Trophoblast cell (in vitro differentiated cells and primary cell): ENCODE measurements around the gene CBARP.

Experiments
- DNase-seq, 2 donors: peaks; one replicate each; pipeline ENCODE4 v3.0.0-alpha.2; 2016
- H2AFZ ChIP-seq: 2 replicates; pipeline ENCODE4 v1.6.1; 2013; ENCODE audit warnings: low read length, moderate library complexity, mild to moderate bottlenecking; ENCODE audit not compliant: insufficient read depth, poor library complexity
- H2AK5ac ChIP-seq: 2 replicates; pipeline ENCODE4 v1.6.1; 2013; ENCODE audit warnings: mild to moderate bottlenecking, low read length
- H2BK120ac ChIP-seq: 2 replicates; pipeline ENCODE4 v1.6.1; 2013; ENCODE audit warnings: low read length, mild to moderate bottlenecking, moderate library complexity; ENCODE audit not compliant: insufficient read depth, poor library complexity
- H2BK12ac ChIP-seq: 2 replicates; pipeline ENCODE4 v1.6.1; 2013; ENCODE audit warnings: mild to moderate bottlenecking, low read length, moderate library complexity
- H2BK5ac ChIP-seq: 2 replicates; pipeline ENCODE4 v1.6.1; 2013; ENCODE audit warnings: low read length, low read depth, moderate library complexity, mild to moderate bottlenecking; ENCODE audit not compliant: poor library complexity
- H3K14ac ChIP-seq: 2 replicates; pipeline ENCODE4 v1.6.1; 2013; ENCODE audit warnings: mild to moderate bottlenecking, low read length
- H3K18ac ChIP-seq: 2 replicates; pipeline ENCODE4 v1.6.1; 2013; ENCODE audit warnings: mild to moderate bottlenecking, low read length
- H3K23ac ChIP-seq: 2 replicates; pipeline ENCODE4 v1.6.1; 2013; ENCODE audit warnings: low read length
- H3K27ac ChIP-seq: 2 replicates; pipeline ENCODE4 v1.5.1; 2013; ENCODE audit warnings: low read depth, mild to moderate bottlenecking, inconsistent platforms, low read length, moderate library complexity
- H3K27me3 ChIP-seq: 2 replicates; pipeline ENCODE4 v1.6.1; 2013; ENCODE audit warnings: inconsistent platforms, mild to moderate bottlenecking, low read length, moderate library complexity; ENCODE audit not compliant: insufficient read depth
- H3K36me3 ChIP-seq, 2 experiments: 1 replicate in 1 of 2; 2 replicates in 1 of 2; pipeline ENCODE4 v1.6.1; 2013; ENCODE audit warnings: low read length in 2 of 2, mild to moderate bottlenecking in 2 of 2, moderate library complexity in 1 of 2; ENCODE audit not compliant: insufficient read depth in 2 of 2, control insufficient read depth in 1 of 2
- H3K4ac ChIP-seq: 2 replicates; pipeline ENCODE4 v1.6.1; 2013; ENCODE audit warnings: low read depth, mild to moderate bottlenecking, low read length, moderate library complexity
- H3K4me1 ChIP-seq, 2 experiments: 1 replicate in 1 of 2; 2 replicates in 1 of 2; pipeline ENCODE4 v1.6.1; 2013; ENCODE audit warnings: low read length in 2 of 2, mild to moderate bottlenecking in 2 of 2, moderate library complexity in 1 of 2; ENCODE audit not compliant: insufficient read depth in 2 of 2, control insufficient read depth in 1 of 2
- H3K4me2 ChIP-seq: 2 replicates; pipeline ENCODE4 v1.6.1; 2013; ENCODE audit warnings: inconsistent platforms, mild to moderate bottlenecking, low read length, moderate library complexity
- H3K4me3 ChIP-seq: 2 replicates; pipeline ENCODE4 v1.5.1; 2013; ENCODE audit warnings: mild to moderate bottlenecking, low read depth, low read length, inconsistent platforms
- H3K79me1 ChIP-seq: one replicate; pipeline ENCODE4 v1.6.1; 2013; ENCODE audit warnings: low read length
- H3K79me2 ChIP-seq: 2 replicates; pipeline ENCODE4 v1.6.1; 2013; ENCODE audit warnings: low read length, mild to moderate bottlenecking; ENCODE audit not compliant: control insufficient read depth, insufficient read depth, poor library complexity
- H3K9ac ChIP-seq: 2 replicates; pipeline ENCODE4 v1.6.1; 2013; ENCODE audit warnings: mild to moderate bottlenecking, low read length
- H3K9me3 ChIP-seq: 2 replicates; pipeline ENCODE4 v1.6.1; 2013; ENCODE audit warnings: low read depth, mild to moderate bottlenecking, control low read depth, inconsistent platforms, low read length; ENCODE audit not compliant: insufficient read depth
- H4K12ac ChIP-seq: 2 replicates; pipeline ENCODE4 v1.6.1; 2013; ENCODE audit warnings: low read depth, mild to moderate bottlenecking, low read length, moderate library complexity
- H4K8ac ChIP-seq: 2 replicates; pipeline ENCODE4 v1.6.1; 2013; ENCODE audit warnings: low read depth, mild to moderate bottlenecking, low read length, moderate library complexity
- H4K91ac ChIP-seq: one replicate; pipeline ENCODE4 v1.6.1; 2013; ENCODE audit warnings: low read depth, mild to moderate bottlenecking, low read length, moderate library complexity
- WGBS: extraction: QIAGEN DNeasy Blood & Tissue Kit; methylation state at CpG from one replicate; pipeline ENCODE4 v1.1.7; 2013; ENCODE audit warnings: missing lambda C conversion rate; ENCODE audit not compliant: insufficient read length, insufficient coverage; ENCODE audit errors: extremely low coverage; 5-methylcytosine and 5-hydroxymethylcytosine counted together

CBARP gene

GRCh38 chr19:1227304-1228054 is 10.3 kb downstream of the CBARP start:
- H3K9me3 ChIP-seq = peaks cover 2% of the 10 kb centered on the region
- no peak overlapping the region for H2BK120ac ChIP-seq
- peaks cover 48 to 61% of the 10 kb centered on the region in 2 experiments for H3K36me3 ChIP-seq
- no CpG with 5 or more reads among the region's 56 CpGs for WGBS
- no peak for DNase-seq
- H3K4me3 ChIP-seq = no peak overlapping the region
- H3K27me3 ChIP-seq = no peaks in the 10 kb centered on the region
- no peaks in the 10 kb centered on the region for H3K79me1 ChIP-seq
- peaks cover 4 to 11% of the 10 kb centered on the region in 2 experiments for H3K4me1 ChIP-seq
- H3K9ac ChIP-seq = no peak overlapping the region
- H4K91ac ChIP-seq = no peak overlapping the region
- H2BK5ac ChIP-seq = no peak overlapping the region
- H4K8ac ChIP-seq = no peak overlapping the region
- no peak overlapping the region for H2AFZ ChIP-seq
- no peak overlapping the region for H2BK12ac ChIP-seq
- no peak overlapping the region for H3K18ac ChIP-seq
- H3K4ac ChIP-seq = no peak overlapping the region
- no peak overlapping the region for H4K12ac ChIP-seq
- no peak overlapping the region for H3K4me2 ChIP-seq
- H2AK5ac ChIP-seq = no peak overlapping the region
- H3K14ac ChIP-seq = no peak overlapping the region
- H3K79me2 ChIP-seq = no peaks in the 10 kb centered on the region
- H3K27ac ChIP-seq = no peak overlapping the region
- H3K23ac ChIP-seq = no peak overlapping the region

DNA sequence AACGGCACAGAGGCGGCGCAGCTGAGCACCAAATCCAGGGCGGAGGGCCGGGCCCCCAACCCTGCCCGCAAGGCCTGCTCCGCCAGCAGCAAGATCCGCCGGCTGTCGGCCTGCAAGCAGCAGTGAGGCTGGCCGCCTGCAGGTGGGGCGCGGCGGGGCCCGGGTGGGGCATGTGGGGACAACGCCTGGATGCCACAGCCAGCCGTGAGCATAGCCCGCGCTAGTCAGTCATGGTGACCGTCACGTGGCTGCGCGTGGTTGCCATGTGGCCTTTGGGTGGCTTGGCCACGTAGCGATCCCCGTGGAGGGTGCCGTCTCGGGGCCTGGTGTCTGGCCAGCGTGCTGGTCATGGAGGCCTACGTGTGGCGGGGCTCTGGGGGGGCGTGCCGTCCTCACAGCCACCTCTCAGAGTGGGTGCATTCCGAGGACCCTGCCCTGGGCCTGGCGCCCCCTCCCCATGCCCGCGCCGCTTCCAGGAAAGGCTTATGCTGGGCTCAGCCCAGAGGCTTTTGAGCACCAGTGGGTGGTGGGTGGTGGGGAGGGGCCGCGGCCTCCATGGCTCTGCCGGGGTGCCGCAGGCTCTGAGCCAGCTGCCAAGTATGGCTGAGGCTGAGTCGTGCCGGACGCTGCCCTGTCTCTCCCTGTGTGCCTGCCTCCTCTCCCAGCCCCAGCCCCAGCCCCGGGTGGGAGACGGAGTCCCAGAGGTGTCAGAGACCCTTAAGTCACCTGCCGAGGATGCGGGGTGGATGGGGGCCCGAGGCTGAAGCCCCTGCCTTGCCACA is 11.1 kb downstream of the CBARP start:
- Histone ChIP-seq H2AK5ac (no peak overlapping the region), H2BK5ac (no peak overlapping the region), H2BK120ac (no peak overlapping the region), H3K4me1 (peaks cover 2 to 3% of the 10 kb centered on the region in 2 experiments), H3K79me1 (no peaks in the 10 kb centered on the region), H2AFZ (no peak overlapping the region), H3K4me3 (no peak overlapping the region), H4K91ac (no peak overlapping the region), H4K12ac (no peak overlapping the region), H3K14ac (no peak overlapping the region), H3K4me2 (no peak overlapping the region), H3K18ac (no peak overlapping the region), H4K8ac (no peak overlapping the region), H3K9me3 (peaks cover 2% of the 10 kb centered on the region), H3K27me3 (no peaks in the 10 kb centered on the region), H3K4ac (no peak overlapping the region), H3K23ac (no peak overlapping the region), H2BK12ac (no peak overlapping the region), H3K27ac (no peak overlapping the region), H3K36me3 (peaks cover 55 to 68% of the 10 kb centered on the region in 2 experiments), H3K79me2 (no peaks in the 10 kb centered on the region), H3K9ac (no peak overlapping the region)
- no CpG with 5 or more reads among the region's 50 CpGs for WGBS
- no peak for DNase-seq

- no CpG with 5 or more reads among the region's 11 CpGs for WGBS
Observed at GRCh38 chr19:1226227-1226518, 11.6 kb downstream of the CBARP start.

DNA sequence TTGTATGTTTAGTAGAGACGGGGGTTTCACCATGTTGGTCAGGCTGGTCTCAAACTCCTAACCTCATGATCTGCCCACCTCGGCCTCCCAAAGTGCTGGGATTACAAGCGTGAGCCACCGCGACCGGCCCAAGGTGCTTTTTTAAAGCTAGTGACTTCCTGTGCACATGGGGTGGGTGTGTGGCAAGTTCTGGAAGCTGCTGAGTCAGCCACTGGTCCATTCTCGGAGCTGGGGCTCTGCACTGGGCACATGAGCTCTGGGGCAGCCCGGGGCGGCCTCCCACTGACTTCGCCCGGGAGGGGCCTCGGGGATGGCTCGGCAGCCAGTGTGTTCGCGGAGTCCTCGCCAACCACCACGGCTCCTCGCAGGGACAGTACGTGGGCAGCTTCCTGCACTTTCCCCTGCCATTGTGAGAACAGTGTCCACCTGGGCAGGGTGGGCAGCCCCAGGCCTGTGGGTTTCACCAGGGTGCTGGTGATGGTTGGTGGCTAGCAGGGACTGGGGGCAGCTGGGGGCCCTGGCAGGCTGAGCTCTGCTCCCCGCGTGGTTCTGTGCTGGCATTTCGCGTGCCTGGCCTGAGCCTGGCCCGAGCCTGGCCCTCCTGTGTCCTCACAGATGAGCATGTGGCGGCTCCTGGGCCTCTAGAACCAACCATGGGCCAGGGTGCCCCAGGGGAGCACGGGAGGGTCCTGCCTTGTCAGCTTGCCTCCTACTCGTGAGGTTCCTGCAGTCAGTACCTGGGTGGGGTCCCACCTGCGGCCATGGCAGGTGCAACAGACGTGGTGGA is 12.2 kb downstream of the CBARP start:
- Histone ChIP-seq H3K18ac (no peak overlapping the region), H3K9me3 (no peaks in the 10 kb centered on the region), H2AFZ (no peak overlapping the region), H3K4ac (no peak overlapping the region), H3K14ac (no peak overlapping the region), H3K79me2 (no peaks in the 10 kb centered on the region), H3K4me3 (no peak overlapping the region), H3K4me1 (no peaks in the 10 kb centered on the region), H2AK5ac (no peak overlapping the region), H3K79me1 (no peaks in the 10 kb centered on the region), H2BK120ac (no peak overlapping the region), H3K9ac (no peak overlapping the region), H2BK5ac (no peak overlapping the region), H3K27ac (no peak overlapping the region), H2BK12ac (no peak overlapping the region), H4K91ac (no peak overlapping the region), H3K27me3 (no peaks in the 10 kb centered on the region), H4K8ac (no peak overlapping the region), H3K23ac (no peak overlapping the region), H3K4me2 (no peak overlapping the region), H4K12ac (no peak overlapping the region), H3K36me3 (peaks cover 63 to 74% of the 10 kb centered on the region in 2 experiments)
- WGBS = no CpG with 5 or more reads among the region's 29 CpGs
- DNase-seq = no peak

More at GRCh38 chr19:1226227-1226518, 11.6 kb downstream of the CBARP start:
- no peaks in the 10 kb centered on the region for H3K27me3 ChIP-seq
- H4K12ac ChIP-seq = no peak overlapping the region
- H3K79me2 ChIP-seq = no peaks in the 10 kb centered on the region
- no peak overlapping the region for H3K27ac ChIP-seq
- H3K14ac ChIP-seq = no peak overlapping the region
- no peak overlapping the region for H3K23ac ChIP-seq
- H2AK5ac ChIP-seq = no peak overlapping the region
- H3K18ac ChIP-seq = no peak overlapping the region
- no peaks in the 10 kb centered on the region for H3K4me1 ChIP-seq
- H3K79me1 ChIP-seq = no peaks in the 10 kb centered on the region
- no peak overlapping the region for H2BK5ac ChIP-seq
- H3K9ac ChIP-seq = no peak overlapping the region
- H3K36me3 ChIP-seq = peaks cover 58 to 71% of the 10 kb centered on the region in 2 experiments
- H3K9me3 ChIP-seq = no peaks in the 10 kb centered on the region
- DNase-seq = no peak
- H2AFZ ChIP-seq = no peak overlapping the region
- no peak overlapping the region for H3K4ac ChIP-seq
- no peak overlapping the region for H3K4me3 ChIP-seq
- H4K8ac ChIP-seq = no peak overlapping the region
- no peak overlapping the region for H2BK120ac ChIP-seq
- no peak overlapping the region for H2BK12ac ChIP-seq
- no peak overlapping the region for H3K4me2 ChIP-seq
- H4K91ac ChIP-seq = no peak overlapping the region
